ENCODE measurements around the gene ANAPC15.

GRCh38 chr11:72154816-72155215 lies 42.3 kb upstream of the ANAPC15 start:
- TF ChIP-seq TAF1 (IDR thresholded peaks at IDR 0.05; ENCODE audit: borderline replicate concordance, low read depth, low read length): no peak
- no peak for TF ChIP-seq POLR2A (IDR thresholded peaks at IDR 0.05; ENCODE audit: low read depth, low read length)

All from GM12892 (cell line).